HG03103 (cell line): ENCODE measurements around the gene IFNA2.
A peak's percentile ranks its signal among the peaks of the same experiment; 100 is the strongest.
"Not testable (repeated sequence)": the region's sequence is repeated elsewhere in the genome, so short reads cannot be mapped to it uniquely, and the experiment has no call there.

Experiments
- ATAC-seq: cut with Tn5 transposase; IDR thresholded peaks from one replicate; pipeline ENCODE4 v1.9.1; 2021; ENCODE audit warnings: low read depth; ENCODE audit not compliant: unreplicated experiment

The IFNA2 gene

GRCh38 chr9:21385131-21385670 lies at the start of gene IFNA2:
Gene IFNA2, minus strand, starts transcription at chr9:21385398. Its CDS starts 69 bp downstream, at chr9:21385329.
- ATAC-seq: no peak

GRCh38 chr9:21435015-21435383 lies 49.8 kb upstream of the IFNA2 start:
- ATAC-seq: not testable (repeated sequence)

GRCh38 chr9:21434202-21435014 lies 49.2 kb upstream of the IFNA2 start:
- ATAC-seq: no peak

GRCh38 chr9:21432672-21433425 lies 47.7 kb upstream of the IFNA2 start:
- ATAC-seq: peak; percentile 55

- ATAC-seq: no peak
These were observed 44.0 kb upstream of the IFNA2 start for GRCh38 chr9:21429191-21429590.

- no peak for ATAC-seq
These were observed 43.0 kb upstream of the IFNA2 start for GRCh38 chr9:21428235-21428634.

GRCh38 chr9:21415493-21416267 lies 30.5 kb upstream of the IFNA2 start:
- no peak for ATAC-seq

GRCh38 chr9:21414220-21414940 lies 29.2 kb upstream of the IFNA2 start:
- no peak for ATAC-seq

GRCh38 chr9:21413624-21414023 lies 28.4 kb upstream of the IFNA2 start:
- ATAC-seq: peak; percentile 44

- ATAC-seq: no peak
These were observed 28.0 kb upstream of the IFNA2 start for GRCh38 chr9:21413151-21413550.

- no peak for ATAC-seq
These were observed 26.9 kb upstream of the IFNA2 start for GRCh38 chr9:21412107-21412506.

GRCh38 chr9:21408817-21409216 lies 23.6 kb upstream of the IFNA2 start, which contains the start of gene IFNA8:
Gene IFNA8, plus strand, starts transcription at chr9:21409117. Its CDS starts 60 bp downstream, at chr9:21409177.
- no peak for ATAC-seq

- no peak for ATAC-seq
These were observed 18.9 kb upstream of the IFNA2 start for GRCh38 chr9:21404146-21404545.

GRCh38 chr9:21402386-21403251 lies 17.4 kb upstream of the IFNA2 start:
- ATAC-seq: peak; percentile 54

GRCh38 chr9:21399956-21400355 lies 14.8 kb upstream of the IFNA2 start:
- no peak for ATAC-seq

GRCh38 chr9:21398955-21399489 lies 13.8 kb upstream of the IFNA2 start:
- ATAC-seq: no peak

GRCh38 chr9:21395778-21396717 lies 10.8 kb upstream of the IFNA2 start:
- peak; percentile 67 for ATAC-seq

- peak; percentile 76 for ATAC-seq
These were observed 7.1 kb upstream of the IFNA2 start for GRCh38 chr9:21392270-21392669.
